GM21390 (cell line): ENCODE results near the gene SPRED2.

Experiments used
- ATAC-seq: cut with Tn5 transposase; IDR thresholded peaks from one replicate; pipeline ENCODE4 v1.9.1; 2021; ENCODE audit not compliant: unreplicated experiment

Gene SPRED2

GRCh38 chr2:65287364-65287763 lies 145.0 kb downstream of the SPRED2 start:
- no peak for ATAC-seq

GRCh38 chr2:65282477-65283053 lies 149.8 kb downstream of the SPRED2 start:
- no peak for ATAC-seq

GRCh38 chr2:65281627-65282351 lies 150.6 kb downstream of the SPRED2 start:
- ATAC-seq, result no peak

- ATAC-seq, result no peak
Observed at GRCh38 chr2:65279756-65280155, 152.6 kb downstream of the SPRED2 start.

- no peak for ATAC-seq
Observed at GRCh38 chr2:65278531-65278981, 153.8 kb downstream of the SPRED2 start.

GRCh38 chr2:65277791-65278483 lies 154.5 kb downstream of the SPRED2 start:
- no peak for ATAC-seq

- no peak for ATAC-seq
Observed at GRCh38 chr2:65277118-65277517, 155.3 kb downstream of the SPRED2 start.

GRCh38 chr2:65276609-65277008 lies 155.8 kb downstream of the SPRED2 start:
- ATAC-seq, result no peak

- ATAC-seq, result no peak
Observed at GRCh38 chr2:65275141-65275915, 157.1 kb downstream of the SPRED2 start.

- no peak for ATAC-seq
Observed at GRCh38 chr2:65273344-65273743, 159.1 kb downstream of the SPRED2 start.

GRCh38 chr2:65268957-65269356 lies 163.4 kb downstream of the SPRED2 start:
- ATAC-seq, result no peak

- ATAC-seq, result no peak
Observed at GRCh38 chr2:65267008-65267407, 165.4 kb downstream of the SPRED2 start.

GRCh38 chr2:65265671-65266045 lies 166.7 kb downstream of the SPRED2 start:
- no peak for ATAC-seq

GRCh38 chr2:65264821-65265670 lies 167.4 kb downstream of the SPRED2 start:
- no peak for ATAC-seq

- ATAC-seq, result no peak
Observed at GRCh38 chr2:65263986-65264385, 168.4 kb downstream of the SPRED2 start.

GRCh38 chr2:65263262-65263661 lies 169.1 kb downstream of the SPRED2 start:
- ATAC-seq, result no peak

- no peak for ATAC-seq
Observed at GRCh38 chr2:65261676-65262075, 170.7 kb downstream of the SPRED2 start.
